ENCODE data around the gene CAPN15.

DNA sequence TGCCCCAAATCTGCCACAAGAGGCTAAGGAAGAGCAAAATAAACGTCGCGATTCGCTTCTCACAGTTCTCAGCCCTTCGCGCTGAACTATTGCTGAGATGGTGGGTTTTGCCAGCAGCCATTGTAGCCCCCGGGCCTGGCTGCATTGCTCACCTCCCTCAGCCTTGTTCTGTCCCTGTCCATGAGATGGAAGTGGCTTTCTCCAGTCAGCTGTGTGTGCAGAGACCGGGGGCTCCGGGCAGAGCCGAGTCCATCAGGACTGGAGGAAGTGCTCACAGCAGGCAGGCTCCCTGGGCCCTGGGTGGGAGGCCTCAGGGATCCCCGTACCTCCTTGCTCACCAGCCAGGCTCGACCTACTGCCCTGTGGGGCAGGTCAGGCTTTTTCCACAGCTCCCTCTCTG lies 27.6 kb upstream of the CAPN15 start:
- TF ChIP-seq CTCF (conservative IDR thresholded peaks at IDR 0.05) = no peak
- TF ChIP-seq ZFX (IDR thresholded peaks at IDR 0.05) = no peak

Data from C4-2B (cell line).